Posterior vena cava (tissue), 2 donors: Measurements from ENCODE around the gene TMEM17. TPM values are rescaled to one million over a fixed set of nuclear protein-coding genes. Genes with fewer than 3 reads are reported as not detected.
"Not testable (repeated sequence)": the region's sequence is repeated elsewhere in the genome, so short reads cannot be mapped to it uniquely, and the experiment has no call there.

Experiments used
- DNase-seq: peaks from one replicate; pipeline ENCODE4 v3.0.0-alpha.2; 2020; ENCODE audit warnings: low spot score
- intact Hi-C, 2 donors: fragments of 100-400 bp; cut with DNase I; formaldehyde crosslinking; loops; one replicate each; pipeline versions ENCODE4 v1.14.1 to v1.14.2; 2022 to 2023
- total RNA-seq, 2 donors: library from RNA; stranded (reverse); fragmentation: NEBNext Ultra II Directional; extraction: Animal tissue kit (Norgen Biotek cat#: 25700); gene quantifications; one replicate each; pipeline ENCODE4 v1.2.1, GENCODE V29; 2021
- donor health status: DM: yes; HTN: yes; CAD: no.
- donor health status: DM: yes; HTN: yes; CAD: no.

Gene TMEM17
- total RNA-seq, 2 donors from 2014 or later = 1.5 to 3.1 TPM

- intact Hi-C loops = no loop called here
These were observed 18.4 kb upstream of the TMEM17 start for GRCh38 chr2:62524293-62524941.

GRCh38 chr2:62521061-62521460 is 15.1 kb upstream of the TMEM17 start:
- intact Hi-C loops, DNase-seq: not testable (repeated sequence)

More at GRCh38 chr2:62524293-62524941, 18.4 kb upstream of the TMEM17 start:
- no peak for DNase-seq

GRCh38 chr2:62512384-62512783 is 6.4 kb upstream of the TMEM17 start:
- DNase-seq = no peak
- intact Hi-C loops = no loop called here

GRCh38 chr2:62511636-62512035 is 5.6 kb upstream of the TMEM17 start:
- DNase-seq = no peak
- intact Hi-C loops = no loop called here

- intact Hi-C loops = no loop called here
- DNase-seq = no peak
These were observed 391 bp upstream of the TMEM17 start for GRCh38 chr2:62506421-62506750.

- DNase-seq = no peak
- intact Hi-C loops = no loop called here
These were observed 766 bp downstream of the TMEM17 start for GRCh38 chr2:62505109-62505749.

- intact Hi-C loops = no loop called here
- DNase-seq = no peak
These were observed 1.3 kb downstream of the TMEM17 start for GRCh38 chr2:62504657-62505056.

GRCh38 chr2:62501794-62502500 is 4.0 kb downstream of the TMEM17 start:
- intact Hi-C loops = no loop called here
- no peak for DNase-seq

GRCh38 chr2:62501069-62501468 is 4.9 kb downstream of the TMEM17 start:
- intact Hi-C loops = no loop called here
- DNase-seq = no peak

GRCh38 chr2:62499430-62500060 is 6.5 kb downstream of the TMEM17 start:
- intact Hi-C loops = no loop called here

GRCh38 chr2:62498739-62499138 is 7.3 kb downstream of the TMEM17 start:
- DNase-seq = no peak
- intact Hi-C loops = no loop called here

More at GRCh38 chr2:62499430-62500060, 6.5 kb downstream of the TMEM17 start:
- DNase-seq = no peak

- intact Hi-C loops = no loop called here
- DNase-seq = no peak
These were observed 10.2 kb downstream of the TMEM17 start for GRCh38 chr2:62495761-62496160.

GRCh38 chr2:62492048-62492447 is 13.9 kb downstream of the TMEM17 start:
- intact Hi-C loops = no loop called here
- DNase-seq = no peak

- DNase-seq = no peak
These were observed 16.3 kb downstream of the TMEM17 start for GRCh38 chr2:62489702-62490101.

GRCh38 chr2:62489162-62489561 is 16.8 kb downstream of the TMEM17 start:
- intact Hi-C loops = loop anchor here in 1 of 2 donors (2.0 kb wide), 1 partner anchor 54 kb away; no protein-coding TSS in a partner anchor
- no peak for DNase-seq

More at GRCh38 chr2:62489702-62490101, 16.3 kb downstream of the TMEM17 start:
- intact Hi-C loops = loop anchor here in 1 of 2 donors (2.0 kb wide), 1 partner anchor 53 kb away; no protein-coding TSS in a partner anchor

- intact Hi-C loops = no loop called here
- no peak for DNase-seq
These were observed 19.6 kb downstream of the TMEM17 start for GRCh38 chr2:62486439-62486765.

GRCh38 chr2:62485761-62486438 is 20.1 kb downstream of the TMEM17 start:
- DNase-seq = no peak
- intact Hi-C loops = no loop called here

GRCh38 chr2:62482558-62483352 is 23.2 kb downstream of the TMEM17 start:
- DNase-seq = no peak
- intact Hi-C loops = no loop called here

GRCh38 chr2:62479917-62480316 is 26.1 kb downstream of the TMEM17 start:
- intact Hi-C loops = no loop called here

More at GRCh38 chr2:62479917-62480316, 26.1 kb downstream of the TMEM17 start:
- DNase-seq = no peak
